HCT116 (cell line): ENCODE data around the gene LTBR. TPM values are rescaled to one million over a fixed set of nuclear protein-coding genes. Genes with fewer than 3 reads are reported as not detected.

Experiments used
- ATAC-seq: fragments of 200-7000 bp; cut with Tn5 transposase; 2 replicates; pipeline ENCODE4 v1.9.1; 2020; ENCODE audit warnings: mild to moderate bottlenecking, moderate library complexity
- BruUV-seq: library from RNA; stranded (reverse); fragments of 400-500 nt; replicated peaks from 2 replicates; lab custom pipeline; 2021; lab: Mats Ljungman, UMichigan
- CTCF ChIA-PET: fragments of 300-600 bp; sonication (Branson Sonifier 250); formaldehyde crosslinking; loops from one replicate; lab custom pipeline; 2021; ENCODE audit warnings: antibody characterized with exemption; lab: Charles Lee
- POLR2A ChIA-PET: fragments of 300-600, 350-600 bp; sonication (Branson Sonifier 250); formaldehyde crosslinking; loops from one replicate; lab custom pipeline; 2021; ENCODE audit warnings: antibody characterized with exemption; lab: Charles Lee
- RAD21 ChIA-PET, 2 experiments: fragments of 300-600 bp; sonication (Branson Sonifier 250); formaldehyde crosslinking; loops; one replicate each; lab custom pipeline; 2023; ENCODE audit warnings: low total read pairs in 2 of 2; ENCODE audit not compliant: uncharacterized antibody in 2 of 2, unreplicated experiment in 2 of 2, low non-redundant PET in 1 of 2; lab: Charles Lee
- DNase-seq: peaks from one replicate; pipeline ENCODE4 v3.0.0-alpha.2; 2010; ENCODE audit warnings: low read depth, low spot score
- H2AFZ ChIP-seq: fragments of 200-600 bp; shearing (Covaris generic), sonication (generic); 2 replicates; pipeline ENCODE4 v1.6.1; 2017; ENCODE audit warnings: low read depth, mixed run types, mixed read lengths, antibody characterized with exemption, low read length; ENCODE audit not compliant: poor library complexity, severe bottlenecking
- H3K27ac ChIP-seq: 2 replicates; pipeline ENCODE4 v1.5.1; 2012; ENCODE audit warnings: low read depth, low read length
- H3K27me3 ChIP-seq: fragments of 200-600 bp; sonication (generic); 2 replicates; pipeline ENCODE4 v1.6.1; 2016; ENCODE audit warnings: mixed run types, low read length, mixed read lengths; ENCODE audit not compliant: insufficient read depth
- H3K36me3 ChIP-seq, 2 experiments: fragments of 200-500 bp in 1 of 2; fragments of 200-600 bp in 1 of 2; sonication (Bioruptor generic) in 1 of 2; sonication (generic) in 1 of 2; 2 replicates each; pipeline versions ENCODE4 v1.5.1 to v1.6.1; 2014 to 2016; ENCODE audit warnings: low read length in 2 of 2, inconsistent platforms in 1 of 2, mixed read lengths in 1 of 2, mixed run types in 1 of 2; ENCODE audit not compliant: insufficient read depth in 2 of 2, control insufficient read depth in 1 of 2
- H3K4me1 ChIP-seq, 2 experiments: fragments of 200-600 bp in 1 of 2; sonication (generic) in 1 of 2; 2 replicates each; pipeline versions ENCODE4 v1.5.1 to v1.6.1; 2012 to 2017; ENCODE audit warnings: low read length in 2 of 2, inconsistent platforms in 1 of 2, mild to moderate bottlenecking in 1 of 2, mixed read lengths in 1 of 2, mixed run types in 1 of 2, moderate library complexity in 1 of 2; ENCODE audit not compliant: insufficient read depth in 2 of 2, control insufficient read depth in 1 of 2
- H3K4me2 ChIP-seq: fragments of 200-600 bp; sonication (generic); 2 replicates; pipeline ENCODE4 v1.6.1; 2017; ENCODE audit warnings: mixed run types, low read length, mixed read lengths
- H3K4me3 ChIP-seq, 2 experiments: fragments of 200-600 bp in 1 of 2; sonication (generic) in 1 of 2; replicated peaks in 1 of 2; 2 replicates each; pipeline ENCODE4 v1.5.1; 2011 to 2016; ENCODE audit warnings: low read length in 2 of 2, control low read depth in 1 of 2, low read depth in 1 of 2, mild to moderate bottlenecking in 1 of 2, mixed read lengths in 1 of 2, mixed run types in 1 of 2
- H3K79me2 ChIP-seq: fragments of 200-600 bp; sonication (generic); 2 replicates; pipeline ENCODE4 v1.6.1; 2017; ENCODE audit warnings: mild to moderate bottlenecking, mixed run types, low read length, moderate library complexity, mixed read lengths; ENCODE audit not compliant: insufficient read depth
- H3K9ac ChIP-seq: fragments of 200-600 bp; sonication (generic); 2 replicates; pipeline ENCODE4 v1.6.1; 2016; ENCODE audit warnings: low read length, mixed read lengths
- H3K9me2 ChIP-seq: fragments of 200-600 bp; sonication (generic), shearing (Covaris generic); 2 replicates; pipeline ENCODE4 v1.6.1; 2017; ENCODE audit warnings: mixed run types, mild to moderate bottlenecking, moderate library complexity; ENCODE audit not compliant: insufficient read depth
- H3K9me3 ChIP-seq, 2 experiments: fragments of 200-500 bp in 1 of 2; fragments of 200-600 bp in 1 of 2; sonication (Bioruptor generic) in 1 of 2; sonication (generic) in 1 of 2; 2 replicates each; pipeline ENCODE4 v1.6.1; 2014 to 2017; ENCODE audit warnings: low read length in 2 of 2, mixed read lengths in 2 of 2, inconsistent platforms in 1 of 2, low read depth in 1 of 2, mild to moderate bottlenecking in 1 of 2, mixed run types in 1 of 2, moderate library complexity in 1 of 2; ENCODE audit not compliant: control insufficient read depth in 1 of 2, insufficient read depth in 1 of 2
- H4K20me1 ChIP-seq: fragments of 200-600 bp; sonication (generic), shearing (Covaris generic); 2 replicates; pipeline ENCODE4 v1.6.1; 2017; ENCODE audit warnings: mixed run types, mild to moderate bottlenecking, moderate library complexity; ENCODE audit not compliant: insufficient read depth
- CTCF ChIP-seq, 3 experiments: fragments of 200-600 bp in 1 of 3; sonication (generic) in 1 of 3; IDR thresholded peaks in 2 of 3; conservative IDR thresholded peaks in 1 of 3; 2 replicates each; pipeline ENCODE4 v1.5.1; 2012 to 2017; ENCODE audit warnings: low read depth in 2 of 3, low read length in 2 of 3, antibody characterized with exemption in 1 of 3, borderline replicate concordance in 1 of 3, control low read depth in 1 of 3, mild to moderate bottlenecking in 1 of 3, mixed read lengths in 1 of 3, mixed run types in 1 of 3, moderate library complexity in 1 of 3; ENCODE audit not compliant: insufficient read depth in 1 of 3
- ELF1 ChIP-seq: IDR thresholded peaks from 2 replicates; pipeline ENCODE4 v1.6.1; 2012; ENCODE audit warnings: low read depth, borderline replicate concordance
- EZH2phosphoT487 ChIP-seq: fragments of 200-600 bp; IDR thresholded peaks from 2 replicates; pipeline ENCODE4 v1.6.1; 2018; ENCODE audit warnings: antibody characterized with exemption, borderline replicate concordance
- MAX ChIP-seq: IDR thresholded peaks from 2 replicates; pipeline ENCODE4 v1.6.1; 2012
- POLR2AphosphoS5 ChIP-seq: IDR thresholded peaks from 2 replicates; pipeline ENCODE4 v1.6.1; 2011; ENCODE audit warnings: mild to moderate bottlenecking, low read depth, low read length, moderate library complexity
- REST ChIP-seq: IDR thresholded peaks from 2 replicates; pipeline ENCODE4 v1.6.1; 2012; ENCODE audit warnings: low read depth
- SP1 ChIP-seq: IDR thresholded peaks from 2 replicates; pipeline ENCODE4 v1.6.1; 2012; ENCODE audit warnings: low read depth
- ZBTB33 ChIP-seq: IDR thresholded peaks from 2 replicates; pipeline ENCODE4 v1.6.1; 2011; ENCODE audit warnings: mild to moderate bottlenecking, low read length, moderate library complexity; ENCODE audit not compliant: insufficient replicate concordance; ENCODE audit errors: extremely low read depth
- ZFX ChIP-seq: fragments of 450-650 bp; IDR thresholded peaks from 2 replicates; pipeline ENCODE4 v1.6.1; 2017
- intact Hi-C: fragments of 100-400 bp; cut with micrococcal nuclease; formaldehyde crosslinking; loops from 2 replicates; pipeline ENCODE4 v1.10.0; 2022
- total RNA-seq: library from RNA; stranded (reverse); gene quantifications from one replicate; pipeline ENCODE4 v1.2.1, GENCODE V29; 2021; ENCODE audit not compliant: unreplicated experiment

Gene LTBR
- total RNA-seq, 1 experiment from 2014 or later = 128 TPM

GRCh38 chr12:6352193-6353173 is 31.5 kb upstream of the LTBR start:
- H3K4me2 ChIP-seq = no peak overlapping the region
- H3K9me2 ChIP-seq = no peaks in the 10 kb centered on the region
- H3K27ac ChIP-seq = no peak overlapping the region
- peaks cover 0 to 10% of the 10 kb centered on the region in 2 experiments; a peak in 3 of 4 replicates for H3K4me1 ChIP-seq
- intact Hi-C loops = no loop called here
- no peak overlapping the region for H2AFZ ChIP-seq
- ATAC-seq (no peak), DNase-seq (no peak)
- no peaks in the 10 kb centered on the region for H3K79me2 ChIP-seq
- H3K9ac ChIP-seq = no peak overlapping the region
- no peaks in the 10 kb centered on the region for H3K9me3 ChIP-seq
- no peaks in the 10 kb centered on the region for H3K27me3 ChIP-seq
- TF ChIP-seq ZBTB33 (no peak), POLR2AphosphoS5 (no peak), SP1 (no peak), REST (no peak), ZFX (no peak), ELF1 (no peak), EZH2phosphoT487 (no peak), MAX (no peak), CTCF (IDR thresholded peaks at IDR 0.05 in 2 of 3, conservative IDR thresholded peaks at IDR 0.05 in 1 of 3; ENCODE audit: borderline replicate concordance in 1 of 3, insufficient read depth in 1 of 3, low read depth in 2 of 3, low read length in 2 of 3) (no peak)
- RAD21 ChIA-PET = no interaction called here
- peaks cover 6 to 17% of the 10 kb centered on the region in 2 experiments; a peak in 3 of 4 replicates for H3K36me3 ChIP-seq
- CTCF ChIA-PET = no interaction called here
- no peak overlapping the region for H3K4me3 ChIP-seq
- BruUV-seq = no TSS peak
- POLR2A ChIA-PET = no interaction called here
- no peaks in the 10 kb centered on the region for H4K20me1 ChIP-seq
